VCaP (cell line): ENCODE results near the gene AMMECR1.

Experiments
- H3K27ac ChIP-seq: fragments of 450-650 bp; 2 replicates; pipeline ENCODE4 v1.5.1; 2017
- TF ChIP-seq, protein P1 (sequence below): fragments of 450-650 bp; conservative IDR thresholded peaks from 2 replicates; pipeline ENCODE4 v1.5.1; 2017; ENCODE audit warnings: mild to moderate bottlenecking, moderate library complexity

AMMECR1 gene

DNA sequence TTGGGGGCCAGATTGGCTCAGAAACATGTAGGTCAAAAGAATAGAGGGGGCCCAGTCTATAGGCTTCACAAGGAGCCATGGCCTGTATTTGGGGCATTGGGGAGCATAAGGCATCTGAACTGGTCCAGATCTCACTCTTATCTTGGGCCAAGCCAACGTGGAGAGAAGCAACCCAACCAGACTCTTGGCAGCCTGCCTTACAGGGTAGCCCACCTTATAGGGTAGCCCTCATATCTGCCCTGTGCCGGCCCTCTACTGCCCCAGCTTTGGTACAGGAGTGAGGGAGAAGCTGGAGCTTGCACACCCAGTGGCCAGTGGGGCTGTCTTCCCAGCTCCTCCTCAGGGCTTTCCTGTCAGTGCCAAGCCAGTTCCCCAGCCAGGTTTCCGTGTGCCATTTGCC, 142.2 kb downstream of the AMMECR1 start:
- H3K27ac ChIP-seq = no peak overlapping the region

GRCh38 chrX:110175146-110175545, 142.7 kb downstream of the AMMECR1 start:
- H3K27ac ChIP-seq = no peak overlapping the region
- TF ChIP-seq, protein P1, sequence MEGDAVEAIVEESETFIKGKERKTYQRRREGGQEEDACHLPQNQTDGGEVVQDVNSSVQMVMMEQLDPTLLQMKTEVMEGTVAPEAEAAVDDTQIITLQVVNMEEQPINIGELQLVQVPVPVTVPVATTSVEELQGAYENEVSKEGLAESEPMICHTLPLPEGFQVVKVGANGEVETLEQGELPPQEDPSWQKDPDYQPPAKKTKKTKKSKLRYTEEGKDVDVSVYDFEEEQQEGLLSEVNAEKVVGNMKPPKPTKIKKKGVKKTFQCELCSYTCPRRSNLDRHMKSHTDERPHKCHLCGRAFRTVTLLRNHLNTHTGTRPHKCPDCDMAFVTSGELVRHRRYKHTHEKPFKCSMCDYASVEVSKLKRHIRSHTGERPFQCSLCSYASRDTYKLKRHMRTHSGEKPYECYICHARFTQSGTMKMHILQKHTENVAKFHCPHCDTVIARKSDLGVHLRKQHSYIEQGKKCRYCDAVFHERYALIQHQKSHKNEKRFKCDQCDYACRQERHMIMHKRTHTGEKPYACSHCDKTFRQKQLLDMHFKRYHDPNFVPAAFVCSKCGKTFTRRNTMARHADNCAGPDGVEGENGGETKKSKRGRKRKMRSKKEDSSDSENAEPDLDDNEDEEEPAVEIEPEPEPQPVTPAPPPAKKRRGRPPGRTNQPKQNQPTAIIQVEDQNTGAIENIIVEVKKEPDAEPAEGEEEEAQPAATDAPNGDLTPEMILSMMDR = no peak

More for the DNA sequence above, 142.2 kb downstream of the AMMECR1 start:
- TF ChIP-seq, protein P1 = no peak

- TF ChIP-seq, protein P1 = no peak
- peak overlapping the region; percentile 69 for H3K27ac ChIP-seq
These were observed 144.4 kb downstream of the AMMECR1 start for GRCh38 chrX:110173192-110174175.

GRCh38 chrX:110172215-110172614, 145.7 kb downstream of the AMMECR1 start:
- TF ChIP-seq, protein P1 = no peak
- peak overlapping the region; percentile 69; the same call in 1 of the 2 replicates for H3K27ac ChIP-seq

GRCh38 chrX:110171442-110171841, 146.4 kb downstream of the AMMECR1 start:
- TF ChIP-seq, protein P1 = no peak
- no peak overlapping the region for H3K27ac ChIP-seq

DNA sequence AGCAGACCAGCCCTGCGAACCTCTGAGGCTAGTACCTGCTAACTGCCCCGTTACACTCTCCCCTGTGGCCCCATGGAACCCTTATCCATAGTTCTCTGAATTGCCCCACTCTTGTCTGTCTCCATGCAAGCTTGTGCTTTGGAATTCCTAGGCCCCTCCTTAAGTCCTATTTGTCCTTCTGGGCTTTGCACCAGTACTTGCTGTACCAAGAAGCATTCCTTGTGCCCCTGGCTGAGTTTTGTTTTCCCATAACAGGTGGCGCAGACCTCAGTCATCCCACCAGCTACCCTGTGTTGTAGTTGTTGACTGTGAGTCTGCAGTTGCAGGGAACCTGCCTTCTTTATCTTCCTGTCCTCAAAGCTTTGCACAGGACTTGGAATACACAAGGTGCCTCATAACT, 147.9 kb downstream of the AMMECR1 start:
- H3K27ac ChIP-seq = no peak overlapping the region
- TF ChIP-seq, protein P1 = no peak

DNA sequence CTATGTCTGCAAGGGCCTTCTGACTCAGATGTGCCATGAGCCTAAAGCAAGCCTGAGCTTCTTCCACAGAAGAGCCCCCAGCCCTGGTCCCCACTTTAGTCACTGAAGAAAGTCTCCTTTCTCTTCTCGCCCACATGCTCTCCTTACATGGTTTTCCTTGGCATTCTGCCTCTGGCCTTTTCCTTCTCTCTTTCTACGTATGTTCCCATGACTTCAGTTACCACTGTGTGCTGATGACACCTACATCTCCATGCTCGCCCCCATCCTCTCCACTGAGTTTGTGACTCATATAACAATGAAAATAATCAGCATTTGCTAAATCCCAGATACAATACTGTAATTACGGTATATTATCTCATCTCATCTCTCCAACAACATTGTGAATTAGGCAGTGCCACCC, 149.3 kb downstream of the AMMECR1 start:
- TF ChIP-seq, protein P1 = no peak

More for the DNA sequence above, 149.3 kb downstream of the AMMECR1 start:
- H3K27ac ChIP-seq = no peak overlapping the region
